Endodermal cell (in vitro differentiated cells): ENCODE results near the gene MAGED1. TPM values are rescaled to one million over a fixed set of nuclear protein-coding genes. Genes with fewer than 3 reads are reported as not detected.
A peak's percentile ranks its signal among the peaks of the same experiment; 100 is the strongest.

Experiments
- DNase-seq: peaks from one replicate; pipeline ENCODE4 v3.0.0-alpha.2; 2017
- H3K27ac ChIP-seq: 2 replicates; pipeline ENCODE4 v1.5.1; 2013; ENCODE audit warnings: mild to moderate bottlenecking, low read depth, low read length, moderate library complexity
- H3K27me3 ChIP-seq: 2 replicates; pipeline ENCODE4 v1.6.1; 2013; ENCODE audit warnings: mild to moderate bottlenecking, low read length, moderate library complexity; ENCODE audit not compliant: insufficient read depth, control insufficient read depth, poor library complexity, severe bottlenecking
- H3K36me3 ChIP-seq: 2 replicates; pipeline ENCODE4 v1.7.0; 2013; ENCODE audit warnings: mild to moderate bottlenecking, low read length, moderate library complexity; ENCODE audit not compliant: control insufficient read depth, insufficient read depth
- H3K4me1 ChIP-seq: one replicate; pipeline ENCODE4 v1.7.0; 2013; ENCODE audit warnings: low read length; ENCODE audit not compliant: control insufficient read depth, insufficient read depth
- H3K4me3 ChIP-seq: 2 replicates; pipeline ENCODE4 v1.5.1; 2013; ENCODE audit warnings: mild to moderate bottlenecking, low read length, moderate library complexity
- H3K9ac ChIP-seq: 2 replicates; pipeline ENCODE4 v1.6.1; 2013; ENCODE audit warnings: mild to moderate bottlenecking, low read length, moderate library complexity; ENCODE audit not compliant: poor library complexity, severe bottlenecking; ENCODE audit errors: extremely low read depth
- H3K9me3 ChIP-seq: 2 replicates; pipeline ENCODE4 v1.6.1; 2013; ENCODE audit warnings: mild to moderate bottlenecking, low read length, moderate library complexity; ENCODE audit not compliant: control insufficient read depth
- H3K27ac Mint-ChIP-seq: 2 replicates; pipeline ENCODE4 v1.8.0; 2020; ENCODE audit warnings: mixed read lengths
- H3K27me3 Mint-ChIP-seq: 2 replicates; pipeline ENCODE4 v1.8.0; 2021; ENCODE audit warnings: mild to moderate bottlenecking, mixed read lengths; ENCODE audit not compliant: insufficient read depth
- H3K36me3 Mint-ChIP-seq: 2 replicates; pipeline ENCODE4 v1.8.0; 2020; ENCODE audit warnings: low read depth, mixed read lengths
- H3K4me1 Mint-ChIP-seq: 2 replicates; pipeline ENCODE4 v1.8.0; 2020; ENCODE audit warnings: mixed read lengths
- H3K4me3 Mint-ChIP-seq: 2 replicates; pipeline ENCODE4 v1.8.0; 2020; ENCODE audit warnings: mild to moderate bottlenecking, moderate library complexity, mixed read lengths
- H3K9me3 Mint-ChIP-seq: 2 replicates; pipeline ENCODE4 v1.8.0; 2020; ENCODE audit warnings: mild to moderate bottlenecking, mixed read lengths
- CTCF ChIP-seq: fragments of 200-600 bp; sonication (generic); conservative IDR thresholded peaks from 2 replicates; pipeline ENCODE4 v1.5.0; 2021; ENCODE audit warnings: antibody characterized with exemption, mild to moderate bottlenecking
- WGBS, 2 experiments: methylation state at CpG; one replicate each; pipeline versions ENCODE4 v1.1.5 to v1.1.7; 2013; ENCODE audit warnings: missing lambda C conversion rate in 2 of 2, mixed read lengths in 1 of 2; ENCODE audit not compliant: insufficient coverage in 1 of 2, insufficient read length in 1 of 2; 5-methylcytosine and 5-hydroxymethylcytosine counted together
- total RNA-seq, 2 donors: library from RNA; stranded (reverse); fragmentation: NEBNext Ultra II Directional in 1 of 2; extraction: Animal tissue kit (Norgen Biotek cat#: 25700) in 1 of 2; gene quantifications; 2 replicates in 1 of 2; 3 replicates in 1 of 2; pipeline ENCODE4 v1.2.1, GENCODE V29; 2021

Gene MAGED1
- total RNA-seq, 2 donors from 2014 or later: 344 to 419 TPM

GRCh38 chrX:51894697-51895336 is 1.4 kb downstream of the MAGED1 start:
- Mint-ChIP-seq H3K9me3 (peaks cover 58% of the 10 kb centered on the region), H3K4me1 (peaks cover 2% of the 10 kb centered on the region), H3K27me3 (no peaks in the 10 kb centered on the region), H3K36me3 (peaks cover 41% of the 10 kb centered on the region), H3K27ac (peak overlapping the region; percentile 97), H3K4me3 (peak overlapping the region; percentile 98)
- DNase-seq: peak; percentile 54
- Histone ChIP-seq H3K27me3 (no peaks in the 10 kb centered on the region), H3K36me3 (peaks cover 40% of the 10 kb centered on the region), H3K4me3 (peak overlapping the region; percentile 95), H3K27ac (peak overlapping the region; percentile 59), H3K4me1 (no peaks in the 10 kb centered on the region), H3K9ac (peak overlapping the region; percentile 99), H3K9me3 (no peaks in the 10 kb centered on the region)
- peak; percentile 37 for TF ChIP-seq CTCF
- WGBS, 2 experiments: 8 to 46% methylated on average over 2 to 25 of the region's 25 CpGs

GRCh38 chrX:51896626-51897025 is 3.2 kb downstream of the MAGED1 start:
- Histone ChIP-seq H3K27me3 (no peaks in the 10 kb centered on the region), H3K36me3 (peaks cover 56% of the 10 kb centered on the region), H3K4me1 (no peaks in the 10 kb centered on the region), H3K27ac (no peak overlapping the region), H3K9ac (no peak overlapping the region), H3K9me3 (no peaks in the 10 kb centered on the region), H3K4me3 (peak overlapping the region; percentile 95)
- no peak for TF ChIP-seq CTCF
- Mint-ChIP-seq H3K4me3 (no peak overlapping the region), H3K27ac (no peak overlapping the region), H3K4me1 (no peaks in the 10 kb centered on the region), H3K27me3 (no peaks in the 10 kb centered on the region), H3K36me3 (peaks cover 53% of the 10 kb centered on the region), H3K9me3 (peaks cover 54% of the 10 kb centered on the region)
- DNase-seq: no peak
- WGBS, 2 experiments: 97 to 100% methylated on average over 3 to 12 of the region's 12 CpGs

- no peak overlapping the region for H3K4me3 ChIP-seq
- H3K27me3 ChIP-seq: no peaks in the 10 kb centered on the region
- Mint-ChIP-seq H3K4me1 (no peaks in the 10 kb centered on the region), H3K9me3 (peaks cover 62% of the 10 kb centered on the region), H3K27ac (no peak overlapping the region), H3K36me3 (peaks cover 76% of the 10 kb centered on the region), H3K4me3 (no peak overlapping the region), H3K27me3 (no peaks in the 10 kb centered on the region)
- peaks cover 66% of the 10 kb centered on the region for H3K36me3 ChIP-seq
- DNase-seq: no peak
- TF ChIP-seq CTCF: no peak
- no peak overlapping the region for H3K9ac ChIP-seq
- no peaks in the 10 kb centered on the region for H3K4me1 ChIP-seq
- no peak overlapping the region for H3K27ac ChIP-seq
- no peaks in the 10 kb centered on the region for H3K9me3 ChIP-seq
- 94 to 100% methylated on average over 1 to 2 of the region's 2 CpGs for WGBS, 2 experiments
These were observed 6.3 kb downstream of the MAGED1 start for GRCh38 chrX:51899741-51900140.
